HG03575 (cell line): ENCODE measurements around the gene SECISBP2L.

Source experiments
- ATAC-seq: cut with Tn5 transposase; IDR thresholded peaks from one replicate; pipeline ENCODE4 v1.9.1; 2021; ENCODE audit not compliant: unreplicated experiment, insufficient number of reproducible peaks, low FRiP score; ENCODE audit errors: extremely low read depth

The SECISBP2L gene

GRCh38 chr15:49060710-49061495 lies 14.7 kb upstream of the SECISBP2L start:
- ATAC-seq: no peak

- ATAC-seq: no peak
Observed at GRCh38 chr15:49059491-49059890, 13.2 kb upstream of the SECISBP2L start.

- ATAC-seq: no peak
Observed at GRCh38 chr15:49058559-49058958, 12.3 kb upstream of the SECISBP2L start.

GRCh38 chr15:49055630-49056029 lies 9.4 kb upstream of the SECISBP2L start:
- ATAC-seq: no peak

- no peak for ATAC-seq
Observed at GRCh38 chr15:49052662-49053061, 6.4 kb upstream of the SECISBP2L start.

GRCh38 chr15:49047456-49047855 lies 1.2 kb upstream of the SECISBP2L start:
- no peak for ATAC-seq

- ATAC-seq: no peak
Observed at GRCh38 chr15:49045751-49046219, 461 bp downstream of the SECISBP2L start.

GRCh38 chr15:49044766-49045606 lies 1.3 kb downstream of the SECISBP2L start:
- ATAC-seq: no peak

- ATAC-seq: no peak
Observed at GRCh38 chr15:49044002-49044401, 2.2 kb downstream of the SECISBP2L start.

- no peak for ATAC-seq
Observed at GRCh38 chr15:49042165-49042564, 4.1 kb downstream of the SECISBP2L start.

GRCh38 chr15:49041426-49041825 lies 4.8 kb downstream of the SECISBP2L start:
- no peak for ATAC-seq

GRCh38 chr15:49040151-49040550 lies 6.1 kb downstream of the SECISBP2L start:
- no peak for ATAC-seq

GRCh38 chr15:49038382-49038781 lies 7.9 kb downstream of the SECISBP2L start:
- no peak for ATAC-seq

- ATAC-seq: no peak
Observed at GRCh38 chr15:49037546-49037940, 8.7 kb downstream of the SECISBP2L start.

- ATAC-seq: no peak
Observed at GRCh38 chr15:49036650-49037545, 9.3 kb downstream of the SECISBP2L start.

GRCh38 chr15:49035825-49036224 lies 10.4 kb downstream of the SECISBP2L start:
- ATAC-seq: no peak

- no peak for ATAC-seq
Observed at GRCh38 chr15:49032601-49033145, 13.6 kb downstream of the SECISBP2L start.

- ATAC-seq: no peak
Observed at GRCh38 chr15:49031804-49032203, 14.4 kb downstream of the SECISBP2L start.

GRCh38 chr15:49026700-49027099 lies 19.5 kb downstream of the SECISBP2L start:
- ATAC-seq: no peak
